HepG2 (cell line): ENCODE data around the gene CRB1. TPM values are rescaled to one million over a fixed set of nuclear protein-coding genes. Genes with fewer than 3 reads are reported as not detected.

Experiments used
- ATAC-seq: fragments of 200-7000 bp; cut with Tn5 transposase; 3 replicates; pipeline ENCODE4 v1.9.1; 2020; ENCODE audit warnings: mild to moderate bottlenecking, moderate library complexity
- BruUV-seq: library from RNA; stranded (reverse); fragments of 400-500 nt; replicated peaks from 2 replicates; lab custom pipeline; 2021; lab: Mats Ljungman, UMichigan
- CTCF ChIA-PET: fragments of 300-600 bp; formaldehyde crosslinking; extraction: SDS; loops from one replicate; lab custom pipeline; 2021; ENCODE audit warnings: low total read pairs, inconsistent platforms, low intra/inter-chr PET ratio; lab: Yijun Ruan, JAX
- POLR2A ChIA-PET: fragments of 350-600 bp; sonication (Branson Sonifier 250); formaldehyde crosslinking; loops from one replicate; lab custom pipeline; 2020; ENCODE audit warnings: antibody characterized with exemption, inconsistent platforms; lab: Yijun Ruan, JAX
- DNase-seq: peaks from one replicate; pipeline ENCODE4 v3.0.0-alpha.2; 2015; ENCODE audit warnings: low spot score
- FAIRE-seq: peaks from 3 replicates; lab custom pipeline; 2011; peaks lifted over from hg19 to GRCh38; lab: Jason Lieb, UNC
- H2AFZ ChIP-seq: one replicate; pipeline ENCODE4 v1.6.1; 2011; ENCODE audit warnings: low read length, inconsistent platforms
- H3K27ac ChIP-seq: fragments of 300-600 bp; 3 replicates; pipeline ENCODE4 v1.8.0; 2011; ENCODE audit warnings: mixed run types, mild to moderate bottlenecking, mixed read lengths, low read length, inconsistent platforms; ENCODE audit not compliant: insufficient read depth; ENCODE audit errors: extremely low read length
- H3K27me3 ChIP-seq, 2 experiments: fragments of 200-600 bp in 1 of 2; 2 replicates in 1 of 2; 3 replicates in 1 of 2; pipeline versions ENCODE4 v1.6.0 to v1.8.0; 2011; ENCODE audit warnings: low read length in 2 of 2, mild to moderate bottlenecking in 2 of 2, moderate library complexity in 2 of 2, inconsistent platforms in 1 of 2; ENCODE audit not compliant: insufficient read depth in 2 of 2, control insufficient read depth in 1 of 2
- H3K36me3 ChIP-seq, 2 experiments: fragments of 200-600 bp in 1 of 2; replicated peaks in 1 of 2; 2 replicates in 1 of 2; 3 replicates in 1 of 2; pipeline versions ENCODE4 v1.5.1 to v1.8.0; 2011; ENCODE audit warnings: low read length in 2 of 2, inconsistent platforms in 1 of 2; ENCODE audit not compliant: insufficient read depth in 2 of 2, control insufficient read depth in 1 of 2
- H3K4me1 ChIP-seq: 2 replicates; pipeline ENCODE4 v1.5.1; 2012; ENCODE audit warnings: low read length, inconsistent platforms; ENCODE audit not compliant: insufficient read depth
- H3K4me2 ChIP-seq: 2 replicates; pipeline ENCODE4 v1.6.0; 2011; ENCODE audit warnings: low read depth, low read length, inconsistent platforms
- H3K4me3 ChIP-seq, 3 experiments: fragments of 200-600 bp in 1 of 3; sonication (generic), shearing (Covaris generic) in 1 of 3; replicated peaks in 1 of 3; 2 replicates each; pipeline ENCODE4 v1.5.1; 2011 to 2016; ENCODE audit warnings: low read length in 3 of 3, inconsistent platforms in 2 of 3, low read depth in 2 of 3, mild to moderate bottlenecking in 2 of 3, control low read depth in 1 of 3, mixed read lengths in 1 of 3; ENCODE audit not compliant: insufficient read depth in 1 of 3
- H3K79me2 ChIP-seq: one replicate; pipeline ENCODE4 v1.6.1; 2011; ENCODE audit warnings: low read length, inconsistent platforms; ENCODE audit not compliant: insufficient read depth
- H3K9ac ChIP-seq: 2 replicates; pipeline ENCODE4 v1.6.0; 2011; ENCODE audit warnings: mild to moderate bottlenecking, low read depth, low read length, inconsistent platforms; ENCODE audit not compliant: insufficient read depth
- H3K9me3 ChIP-seq: 2 replicates; pipeline ENCODE4 v1.5.1; 2012; ENCODE audit warnings: mild to moderate bottlenecking, low read length
- H4K20me1 ChIP-seq: 2 replicates; pipeline ENCODE4 v1.6.0; 2011; ENCODE audit warnings: inconsistent platforms, mild to moderate bottlenecking, low read length, moderate library complexity; ENCODE audit not compliant: insufficient read depth
- NFKB2 ChIP-seq: sonication (generic); formaldehyde crosslinking; IDR thresholded peaks from 2 replicates; pipeline ENCODE4 v1.4.0; 2020; ENCODE audit warnings: missing genetic modification reagents, borderline replicate concordance
- SALL2 ChIP-seq: sonication (generic); formaldehyde crosslinking; IDR thresholded peaks from 2 replicates; pipeline ENCODE4 v1.8.1; 2023; ENCODE audit warnings: mild to moderate bottlenecking, missing genetic modification reagents, inconsistent platforms
- SRSF1 ChIP-seq: fragments of 200-400 bp; formaldehyde crosslinking; optimal IDR thresholded peaks from 2 replicates; pipeline ENCODE3; 2017; ENCODE audit warnings: mild to moderate bottlenecking, low read depth, low read length, moderate library complexity
- TP53 ChIP-seq: sonication (generic); formaldehyde crosslinking; conservative IDR thresholded peaks from 2 replicates; pipeline ENCODE4 v1.4.0; 2020; ENCODE audit warnings: missing genetic modification reagents
- TRIM22 ChIP-seq: fragments of 450-650 bp; IDR thresholded peaks from 2 replicates; pipeline ENCODE4 v1.6.1; 2017
- WIZ ChIP-seq: sonication (generic); formaldehyde crosslinking; IDR thresholded peaks from 2 replicates; pipeline ENCODE4 v1.5.1; 2020; ENCODE audit warnings: mild to moderate bottlenecking, missing genetic modification reagents
- ZNF124 ChIP-seq: sonication (generic); formaldehyde crosslinking; IDR thresholded peaks from 2 replicates; pipeline ENCODE4 v1.4.0; 2020; ENCODE audit warnings: missing genetic modification reagents
- ZNF614 ChIP-seq: IDR thresholded peaks from 2 replicates; pipeline ENCODE4 v1.6.1; 2018; ENCODE audit warnings: missing biosample characterization, missing genetic modification reagents, inconsistent platforms, borderline replicate concordance
- ZNF644 ChIP-seq: IDR thresholded peaks from 2 replicates; pipeline ENCODE4 v1.6.1; 2016; ENCODE audit warnings: low read depth
- ZNF678 ChIP-seq: sonication (generic); formaldehyde crosslinking; IDR thresholded peaks from 2 replicates; pipeline ENCODE4 v1.4.0; 2020; ENCODE audit warnings: mild to moderate bottlenecking, missing genetic modification reagents
- ZNF878 ChIP-seq: sonication (generic); formaldehyde crosslinking; IDR thresholded peaks from 2 replicates; pipeline ENCODE4 v1.8.1; 2023; ENCODE audit warnings: mild to moderate bottlenecking, missing genetic modification reagents, moderate library complexity
- WGBS: methylation state at CpG from one replicate; pipeline ENCODE4 v1.1.6; 2017; ENCODE audit warnings: low lambda C conversion rate; 5-methylcytosine and 5-hydroxymethylcytosine counted together
- in situ Hi-C: cut with HindIII; loops from 2 replicates; pipeline ENCODE4 v1.10.0; 2017; ENCODE audit warnings: low pct_unique_long_range_greater_than_20kb; ENCODE audit not compliant: extremely low pct_ligation_motif_present
- intact Hi-C: fragments of 100-400 bp; cut with micrococcal nuclease; formaldehyde crosslinking; loops from one replicate; pipeline ENCODE4 v1.10.0; 2022; ENCODE audit not compliant: unreplicated experiment
- polyA plus RNA-seq, 8 experiments: library from polyadenylated mRNA; depleted of rRNA in 3 of 8; stranded (reverse) in 7 of 8; unstranded in 1 of 8; fragments of >200 nt; fragmentation: Illumina TruSeq in 4 of 8; extraction: Trizol in 4 of 8; gene quantifications; 2 replicates each; pipeline versions ENCODE4 v1.2.1 to v1.2.3, GENCODE V29; 2011 to 2016; ENCODE audit warnings: low read depth in 4 of 8, missing spikeins in 1 of 8, mixed read lengths in 1 of 8; ENCODE audit not compliant: insufficient read depth in 1 of 8
- total RNA-seq, 5 experiments: library from RNA; depleted of rRNA; stranded (reverse); fragments of >200 nt; fragmentation: Illumina TruSeq; extraction: Trizol; gene quantifications; 2 replicates each; pipeline ENCODE4 v1.2.3, GENCODE V29; 2016; ENCODE audit warnings: low read depth in 1 of 5
- TF ChIP-seq, protein P1 (sequence below): IDR thresholded peaks from 2 replicates; pipeline ENCODE4 v1.6.1; 2012; ENCODE audit warnings: low read length, improper control_type of control experiment
- TF ChIP-seq, protein P2 (sequence below): sonication (generic); formaldehyde crosslinking; IDR thresholded peaks from 2 replicates; pipeline ENCODE4 v1.4.0; 2020; ENCODE audit warnings: missing genetic modification reagents

CRB1 gene
- total and polyA plus RNA-seq, 2 of the 13 experiments (the other 11 are each of a cell fraction or from before 2014, with no cell fraction given): 0.01 TPM; not detected in 1

DNA sequence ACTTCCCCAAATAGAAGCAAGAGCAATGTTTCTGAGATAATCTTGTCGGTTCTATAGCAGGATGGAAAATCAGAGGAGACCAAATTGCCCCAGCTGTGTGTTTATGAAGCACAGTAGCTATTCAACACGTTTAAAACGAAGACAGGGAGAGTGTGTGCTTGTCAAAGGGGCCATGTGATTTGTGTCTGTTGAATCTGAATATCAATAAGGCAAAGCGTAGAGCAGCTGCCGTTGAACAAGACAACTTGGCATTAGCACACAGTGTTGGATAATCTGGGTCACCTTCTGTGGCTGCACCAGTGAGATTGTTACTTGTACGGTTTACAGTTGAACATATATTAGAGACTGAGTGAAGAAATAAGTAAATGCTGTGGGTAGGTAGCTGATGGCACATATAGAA, 1.0 kb downstream of the CRB1 start (continued):
- TF ChIP-seq ZNF878 (no peak), TP53 (no peak), ZNF614 (CRISPR knock-in tag) (no peak), ZNF644 (no peak), SALL2 (CRISPR knock-in tag) (no peak)

- DNase-seq (no peak), ATAC-seq (no peak), FAIRE-seq (no peak)
- Histone ChIP-seq H3K27ac (no peak overlapping the region), H3K9me3 (no peaks in the 10 kb centered on the region), H3K36me3 (no peaks in the 10 kb centered on the region), H3K4me3 (no peak overlapping the region), H3K4me2 (no peak overlapping the region), H3K9ac (no peak overlapping the region), H3K79me2 (no peaks in the 10 kb centered on the region), H3K4me1 (no peaks in the 10 kb centered on the region), H2AFZ (no peak overlapping the region), H3K27me3 (no peaks in the 10 kb centered on the region), H4K20me1 (no peaks in the 10 kb centered on the region)
- no TSS peak for BruUV-seq
- POLR2A ChIA-PET: no interaction called here
- CTCF ChIA-PET: no interaction called here
- TF ChIP-seq TRIM22: no peak
- in situ Hi-C loops (no loop called here), intact Hi-C loops (no loop called here)
These were observed 4.7 kb downstream of the CRB1 start for GRCh38 chr1:197272791-197273190.

DNA sequence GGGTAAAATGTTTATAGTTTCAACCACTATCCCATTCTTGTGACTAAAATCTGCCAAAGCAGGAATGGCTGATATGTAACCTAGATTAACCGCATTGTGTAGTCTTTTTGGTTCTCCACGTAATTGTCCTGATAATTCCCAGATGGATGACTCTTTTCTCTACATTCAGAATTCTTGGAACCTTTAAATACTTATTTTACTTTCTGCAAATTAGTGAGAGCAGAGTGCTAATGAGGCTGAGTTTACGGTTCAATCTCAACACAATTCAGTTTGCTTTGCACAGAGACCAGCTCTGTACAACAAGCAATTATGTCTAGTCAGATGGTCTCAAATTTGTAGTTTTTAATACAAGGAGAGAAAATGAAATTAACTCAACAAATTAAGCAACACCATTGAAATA, 9.1 kb downstream of the CRB1 start:
- Histone ChIP-seq H2AFZ (no peak overlapping the region), H3K4me2 (no peak overlapping the region), H3K4me1 (no peaks in the 10 kb centered on the region), H4K20me1 (no peaks in the 10 kb centered on the region), H3K9ac (no peak overlapping the region), H3K27ac (no peak overlapping the region), H3K4me3 (no peak overlapping the region), H3K79me2 (no peaks in the 10 kb centered on the region), H3K36me3 (no peaks in the 10 kb centered on the region), H3K9me3 (no peaks in the 10 kb centered on the region), H3K27me3 (no peaks in the 10 kb centered on the region)
- POLR2A ChIA-PET: no interaction called here
- CTCF ChIA-PET: no interaction called here
- no peak for ATAC-seq
- WGBS: 21% methylated on average over 3 of the region's 3 CpGs
- intact Hi-C loops (no loop called here), in situ Hi-C loops (no loop called here)
- no peak for DNase-seq
- FAIRE-seq: no peak
- BruUV-seq: no TSS peak
- TF ChIP-seq NFKB2 (CRISPR knock-in tag) (no peak), SRSF1 (no peak), WIZ (no peak), ZNF678 (CRISPR knock-in tag) (no peak), ZNF124 (CRISPR knock-in tag) (no peak)
- TF ChIP-seq, protein P1, sequence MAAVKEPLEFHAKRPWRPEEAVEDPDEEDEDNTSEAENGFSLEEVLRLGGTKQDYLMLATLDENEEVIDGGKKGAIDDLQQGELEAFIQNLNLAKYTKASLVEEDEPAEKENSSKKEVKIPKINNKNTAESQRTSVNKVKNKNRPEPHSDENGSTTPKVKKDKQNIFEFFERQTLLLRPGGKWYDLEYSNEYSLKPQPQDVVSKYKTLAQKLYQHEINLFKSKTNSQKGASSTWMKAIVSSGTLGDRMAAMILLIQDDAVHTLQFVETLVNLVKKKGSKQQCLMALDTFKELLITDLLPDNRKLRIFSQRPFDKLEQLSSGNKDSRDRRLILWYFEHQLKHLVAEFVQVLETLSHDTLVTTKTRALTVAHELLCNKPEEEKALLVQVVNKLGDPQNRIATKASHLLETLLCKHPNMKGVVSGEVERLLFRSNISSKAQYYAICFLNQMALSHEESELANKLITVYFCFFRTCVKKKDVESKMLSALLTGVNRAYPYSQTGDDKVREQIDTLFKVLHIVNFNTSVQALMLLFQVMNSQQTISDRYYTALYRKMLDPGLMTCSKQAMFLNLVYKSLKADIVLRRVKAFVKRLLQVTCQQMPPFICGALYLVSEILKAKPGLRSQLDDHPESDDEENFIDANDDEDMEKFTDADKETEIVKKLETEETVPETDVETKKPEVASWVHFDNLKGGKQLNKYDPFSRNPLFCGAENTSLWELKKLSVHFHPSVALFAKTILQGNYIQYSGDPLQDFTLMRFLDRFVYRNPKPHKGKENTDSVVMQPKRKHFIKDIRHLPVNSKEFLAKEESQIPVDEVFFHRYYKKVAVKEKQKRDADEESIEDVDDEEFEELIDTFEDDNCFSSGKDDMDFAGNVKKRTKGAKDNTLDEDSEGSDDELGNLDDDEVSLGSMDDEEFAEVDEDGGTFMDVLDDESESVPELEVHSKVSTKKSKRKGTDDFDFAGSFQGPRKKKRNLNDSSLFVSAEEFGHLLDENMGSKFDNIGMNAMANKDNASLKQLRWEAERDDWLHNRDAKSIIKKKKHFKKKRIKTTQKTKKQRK: no peak
- TF ChIP-seq, protein P2, sequence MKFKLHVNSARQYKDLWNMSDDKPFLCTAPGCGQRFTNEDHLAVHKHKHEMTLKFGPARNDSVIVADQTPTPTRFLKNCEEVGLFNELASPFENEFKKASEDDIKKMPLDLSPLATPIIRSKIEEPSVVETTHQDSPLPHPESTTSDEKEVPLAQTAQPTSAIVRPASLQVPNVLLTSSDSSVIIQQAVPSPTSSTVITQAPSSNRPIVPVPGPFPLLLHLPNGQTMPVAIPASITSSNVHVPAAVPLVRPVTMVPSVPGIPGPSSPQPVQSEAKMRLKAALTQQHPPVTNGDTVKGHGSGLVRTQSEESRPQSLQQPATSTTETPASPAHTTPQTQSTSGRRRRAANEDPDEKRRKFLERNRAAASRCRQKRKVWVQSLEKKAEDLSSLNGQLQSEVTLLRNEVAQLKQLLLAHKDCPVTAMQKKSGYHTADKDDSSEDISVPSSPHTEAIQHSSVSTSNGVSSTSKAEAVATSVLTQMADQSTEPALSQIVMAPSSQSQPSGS (CRISPR knock-in tag): no peak
